Measurements from ENCODE around the gene AKAP1. TPM values are rescaled to one million over a fixed set of nuclear protein-coding genes. Genes with fewer than 3 reads are reported as not detected.

AKAP1 gene
- total and polyA plus RNA-seq, 4 donors, result 31.3 to 58.5 (median 39.8) TPM

GRCh38 chr17:57046749-57047148 lies 38.3 kb upstream of the AKAP1 start:
- no peak overlapping the region for H3K9ac ChIP-seq (ENCODE audit: low read depth in 1 of 2, low read length in 2 of 2)
- no peak overlapping the region for H3K27ac ChIP-seq (ENCODE audit: low read depth in 1 of 2, low read length in 2 of 2)
- H3K4me1 ChIP-seq (ENCODE audit: control insufficient read depth in 4 of 4, insufficient read depth in 4 of 4, low read length in 3 of 4), result peaks cover 0 to 14% (median 9%) of the 10 kb centered on the region in 4 donors
- 85% methylated on average over 18 of the region's 18 CpGs for WGBS
- H3K27me3 ChIP-seq (ENCODE audit: control insufficient read depth in 4 of 4, insufficient read depth in 4 of 4, low read length in 3 of 4), result peaks cover 0 to 2% (median 1%) of the 10 kb centered on the region in 4 donors
- peak overlapping the region in 2 of 3 donors; percentile 3 to 40 for H3K4me3 ChIP-seq (ENCODE audit: low read depth in 1 of 3, low read length in 3 of 3)
- TF ChIP-seq ZBTB33 (IDR thresholded peaks at IDR 0.05) (no peak), MAX (IDR thresholded peaks at IDR 0.05) (no peak), NR2F2 (IDR thresholded peaks at IDR 0.05) (no peak), FOXA1 (IDR thresholded peaks at IDR 0.05) (no peak), ATF3 (IDR thresholded peaks at IDR 0.05) (no peak), EGR1 (IDR thresholded peaks at IDR 0.05; ENCODE audit: low read depth in 2 of 2) (no peak), YY1 (IDR thresholded peaks at IDR 0.05) (no peak)
- DNase-seq (ENCODE audit: low spot score), result no peak
- H3K9me3 ChIP-seq (ENCODE audit: control insufficient read depth in 4 of 4, low read length in 3 of 4), result no peaks in the 10 kb centered on the region
- no peaks in the 10 kb centered on the region for H3K36me3 ChIP-seq (ENCODE audit: control insufficient read depth in 4 of 4, insufficient read depth in 3 of 4, low read depth in 1 of 4, low read length in 3 of 4)

- TF ChIP-seq RXRA (IDR thresholded peaks at IDR 0.05), result no peak
- no peak for TF ChIP-seq ATF3 (IDR thresholded peaks at IDR 0.05)
- TF ChIP-seq SP1 (IDR thresholded peaks at IDR 0.05), result no peak
- no peak for TF ChIP-seq RAD21 (IDR thresholded peaks at IDR 0.05)
- no peak for TF ChIP-seq HNF4A (conservative IDR thresholded peaks at IDR 0.05)
- TF ChIP-seq FOXA1 (IDR thresholded peaks at IDR 0.05), result no peak
- TF ChIP-seq HNF4G (IDR thresholded peaks at IDR 0.05), result no peak
- TF ChIP-seq EGR1 (IDR thresholded peaks at IDR 0.05; ENCODE audit: low read depth in 2 of 2), result no peak
- no peak for TF ChIP-seq JUND (IDR thresholded peaks at IDR 0.05)
- no peak for TF ChIP-seq GABPA (IDR thresholded peaks at IDR 0.05 in 1 of 2, conservative IDR thresholded peaks at IDR 0.05 in 1 of 2)
- TF ChIP-seq TAF1 (conservative IDR thresholded peaks at IDR 0.05), result no peak
- TF ChIP-seq REST (IDR thresholded peaks at IDR 0.05), result no peak
- WGBS, result 99% methylated on average over 2 of the region's 2 CpGs
- H3K4me1 ChIP-seq (ENCODE audit: control insufficient read depth in 4 of 4, insufficient read depth in 4 of 4, low read length in 3 of 4), result peaks cover 0 to 14% (median 9%) of the 10 kb centered on the region in 4 donors
Measured at GRCh38 chr17:57048096-57048495, 37.0 kb upstream of the AKAP1 start.

More at GRCh38 chr17:57048096-57048495, 37.0 kb upstream of the AKAP1 start:
- Histone ChIP-seq H3K4me3 (ENCODE audit: low read depth in 1 of 3, low read length in 3 of 3) (no peak overlapping the region), H3K36me3 (ENCODE audit: control insufficient read depth in 4 of 4, insufficient read depth in 3 of 4, low read depth in 1 of 4, low read length in 3 of 4) (no peaks in the 10 kb centered on the region), H3K9ac (ENCODE audit: low read depth in 1 of 2, low read length in 2 of 2) (no peak overlapping the region), H3K9me3 (ENCODE audit: control insufficient read depth in 4 of 4, low read length in 3 of 4) (no peaks in the 10 kb centered on the region), H3K27ac (ENCODE audit: low read depth in 1 of 2, low read length in 2 of 2) (no peak overlapping the region), H3K27me3 (ENCODE audit: control insufficient read depth in 4 of 4, insufficient read depth in 4 of 4, low read length in 3 of 4) (peaks cover 0 to 2% (median 1%) of the 10 kb centered on the region in 4 donors)
- no peak for DNase-seq (ENCODE audit: low spot score)
